ENCODE data around the gene AP2B1. TPM values are rescaled to one million over a fixed set of nuclear protein-coding genes. Genes with fewer than 3 reads are reported as not detected.

The AP2B1 gene
- polyA plus RNA-seq, 3 donors = 133 to 145 (median 137) TPM

GRCh38 chr17:35621768-35622167 is 34.6 kb downstream of the AP2B1 start:
- DNase-seq (ENCODE audit: low read depth in 3 of 3, low spot score in 2 of 3) = no peak

- DNase-seq (ENCODE audit: low read depth in 3 of 3, low spot score in 2 of 3) = peak in 1 of 3 donors; percentile 6
Observed at GRCh38 chr17:35627417-35627816, 40.3 kb downstream of the AP2B1 start.

DNA sequence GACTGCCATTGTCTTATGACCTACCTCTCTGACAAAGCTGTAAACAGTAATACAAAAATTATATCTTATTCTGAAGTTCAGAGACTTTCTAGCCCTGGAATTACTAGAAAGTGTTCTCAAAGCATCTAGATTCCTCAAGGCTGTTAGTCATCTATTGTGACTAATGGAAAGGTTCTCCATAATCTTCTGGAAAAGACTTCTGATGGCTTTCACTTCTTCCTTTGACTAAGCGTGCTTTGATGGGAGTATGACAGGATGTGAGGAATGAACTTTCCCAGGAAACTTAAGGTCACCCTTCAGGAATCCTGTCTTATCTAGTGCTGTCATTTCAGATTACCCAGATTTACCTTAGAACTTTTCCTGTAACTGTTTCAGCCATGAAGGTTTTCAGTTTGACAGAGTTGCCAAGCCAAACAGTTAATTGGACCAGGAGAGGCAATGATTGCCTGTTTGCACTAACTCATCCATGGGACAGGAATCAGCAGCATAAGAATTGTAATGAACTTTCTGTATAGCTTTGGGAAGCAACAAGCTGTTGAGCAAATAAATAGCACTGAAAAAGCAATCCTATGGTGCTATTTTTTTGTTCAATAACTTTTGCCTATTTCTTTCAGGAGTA is 43.5 kb downstream of the AP2B1 start:
- no peak for DNase-seq (ENCODE audit: low read depth in 3 of 3, low spot score in 2 of 3)

GRCh38 chr17:35641032-35641431 is 53.9 kb downstream of the AP2B1 start:
- DNase-seq (ENCODE audit: low read depth in 3 of 3, low spot score in 2 of 3) = no peak

DNA sequence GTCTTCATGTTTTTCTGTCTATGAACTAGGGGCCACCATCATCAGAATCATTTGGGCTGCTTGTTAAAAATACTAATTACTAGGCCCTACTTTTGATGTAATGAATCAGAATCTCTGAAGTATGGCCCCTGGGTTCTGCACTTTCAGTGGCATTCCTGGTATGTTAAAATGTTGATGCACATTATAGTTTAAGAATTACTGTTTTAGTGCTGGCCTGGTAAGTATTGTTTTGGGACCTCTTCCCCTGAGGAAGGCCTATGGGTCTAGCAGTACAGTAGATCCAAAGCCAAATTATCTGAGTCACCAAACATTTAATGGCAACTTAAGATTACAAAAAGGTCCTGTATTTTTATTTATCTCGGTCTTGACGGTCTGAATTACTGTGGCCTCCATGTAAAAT is 58.8 kb downstream of the AP2B1 start:
- DNase-seq (ENCODE audit: low read depth in 3 of 3, low spot score in 2 of 3) = no peak

GRCh38 chr17:35651467-35651866 is 64.3 kb downstream of the AP2B1 start:
- no peak for DNase-seq (ENCODE audit: low read depth in 3 of 3, low spot score in 2 of 3)

DNA sequence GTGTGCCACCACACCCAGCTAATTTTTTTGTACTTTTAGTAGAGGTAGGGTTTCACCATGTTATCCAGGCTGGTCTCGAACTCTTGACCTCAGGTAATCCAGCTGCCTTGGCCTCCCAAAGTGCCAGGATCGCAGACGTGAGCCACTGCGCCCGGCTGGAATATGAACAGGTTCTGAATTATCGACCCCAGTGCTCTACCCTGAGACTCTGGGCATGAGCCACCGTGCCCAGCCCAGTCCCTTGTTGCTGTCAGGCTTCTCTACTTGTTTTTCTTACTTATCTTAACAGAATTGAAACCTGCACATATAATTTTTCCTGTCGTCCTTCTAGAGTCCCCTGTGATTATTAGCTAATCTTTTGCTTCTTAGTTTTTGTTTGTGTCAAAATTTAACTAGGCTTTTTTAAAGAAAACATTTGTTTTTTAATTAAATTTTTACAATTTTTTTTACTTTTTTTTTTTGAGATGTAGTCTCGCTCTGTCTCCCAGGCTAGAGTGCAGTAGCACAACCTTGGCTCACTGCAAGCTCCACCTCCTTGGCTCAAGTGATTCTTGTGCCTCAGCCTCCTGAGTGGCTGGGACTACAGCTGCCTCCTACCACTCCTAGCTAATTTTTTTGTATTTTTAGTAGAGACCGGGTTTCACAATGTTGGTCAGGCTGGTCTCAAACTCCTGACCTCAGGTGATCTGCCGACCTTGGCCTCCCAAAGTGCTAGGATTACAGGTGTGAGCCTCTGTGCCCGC is 66.7 kb downstream of the AP2B1 start:
- DNase-seq (ENCODE audit: low read depth in 3 of 3, low spot score in 2 of 3) = no peak

- DNase-seq (ENCODE audit: low read depth in 3 of 3, low spot score in 2 of 3) = no peak
Observed at GRCh38 chr17:35655303-35655702, 68.2 kb downstream of the AP2B1 start.

- no peak for DNase-seq (ENCODE audit: low read depth in 3 of 3, low spot score in 2 of 3)
Observed at GRCh38 chr17:35660902-35661301, 73.8 kb downstream of the AP2B1 start.

DNA sequence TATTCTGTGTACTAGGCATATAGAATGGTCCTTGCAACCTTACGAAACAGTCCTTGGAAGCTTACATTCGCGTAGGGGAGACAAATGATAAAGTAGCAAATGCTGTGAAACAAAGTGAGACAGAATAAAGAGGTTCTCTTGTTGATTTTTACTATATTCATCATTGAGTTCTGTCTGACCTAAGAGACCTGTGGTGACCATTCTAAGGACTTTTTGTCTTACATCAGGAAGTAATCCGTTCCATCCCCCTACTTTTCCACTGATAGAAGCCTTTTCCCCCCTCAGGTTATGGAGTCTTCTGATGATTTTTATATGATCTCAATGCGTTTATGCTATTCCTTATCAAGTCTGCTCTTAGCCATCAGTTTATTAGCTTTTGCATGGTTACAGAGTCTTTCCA is 77.6 kb downstream of the AP2B1 start:
- DNase-seq (ENCODE audit: low read depth in 3 of 3, low spot score in 2 of 3) = no peak

DNA sequence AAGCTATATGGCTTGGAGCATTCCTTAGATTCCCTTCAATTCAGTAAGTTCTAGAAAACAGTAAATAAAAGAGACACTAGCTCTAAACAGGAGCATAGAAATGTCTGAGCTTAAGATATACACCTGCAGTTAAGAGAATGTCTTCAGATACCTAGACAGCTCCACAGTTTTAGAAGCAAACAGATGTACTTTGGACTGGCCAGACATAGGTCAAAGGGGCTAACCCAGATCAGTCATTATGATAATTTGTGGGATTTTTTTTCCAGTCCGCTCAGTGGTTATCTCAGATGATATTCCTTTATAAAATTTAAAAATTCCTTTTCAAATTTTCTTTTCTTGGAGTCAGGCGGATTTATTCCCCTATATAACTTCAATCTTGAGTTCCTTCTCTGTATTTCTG is 78.5 kb downstream of the AP2B1 start:
- no peak for DNase-seq (ENCODE audit: low read depth in 3 of 3, low spot score in 2 of 3)

DNA sequence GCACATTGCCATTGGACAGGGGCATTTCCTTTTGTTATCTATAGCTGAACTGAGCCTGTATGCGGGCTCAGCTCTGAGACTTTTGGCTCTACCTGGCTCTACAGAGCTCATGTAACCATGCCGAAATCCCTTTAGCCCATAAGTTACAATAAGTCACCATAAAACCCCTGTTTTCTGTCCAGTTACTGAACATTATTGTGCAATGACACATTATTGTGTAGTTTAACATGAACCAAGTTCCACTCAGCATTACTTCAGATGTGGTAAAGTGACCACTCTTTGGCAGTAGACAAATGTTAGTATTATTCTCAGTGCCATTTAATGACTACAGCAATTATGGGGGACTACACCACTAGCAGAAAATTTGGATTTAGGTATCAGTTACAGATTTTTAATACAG is 78.9 kb downstream of the AP2B1 start:
- no peak for DNase-seq (ENCODE audit: low read depth in 3 of 3, low spot score in 2 of 3)

DNA sequence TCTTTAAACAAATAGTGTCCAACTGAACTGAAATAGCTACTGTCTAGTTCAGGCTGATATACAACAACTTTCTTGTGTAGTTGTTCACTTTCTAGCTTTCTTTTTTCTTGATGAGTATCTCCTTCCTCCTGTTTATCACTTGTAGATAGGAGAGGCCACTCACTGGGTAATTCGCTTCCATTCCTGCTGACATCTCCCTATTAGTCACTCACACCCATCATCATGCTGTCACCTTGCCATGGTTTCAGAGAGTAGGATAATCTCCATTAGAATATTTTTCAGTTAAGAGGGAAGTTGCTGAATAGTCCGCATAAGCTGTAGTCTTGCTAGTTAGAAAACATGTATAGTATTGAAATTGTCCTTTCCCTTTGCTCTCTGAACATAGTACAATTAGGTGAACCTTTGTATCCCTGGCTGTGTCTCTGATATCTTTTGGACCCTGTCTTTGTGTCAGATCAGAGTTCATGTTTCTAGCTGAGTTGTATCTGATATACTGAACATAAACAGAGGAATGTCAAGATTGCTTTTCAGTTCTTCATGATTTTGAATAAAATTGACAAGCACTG is 79.9 kb downstream of the AP2B1 start:
- DNase-seq (ENCODE audit: low read depth in 3 of 3, low spot score in 2 of 3) = no peak

DNA sequence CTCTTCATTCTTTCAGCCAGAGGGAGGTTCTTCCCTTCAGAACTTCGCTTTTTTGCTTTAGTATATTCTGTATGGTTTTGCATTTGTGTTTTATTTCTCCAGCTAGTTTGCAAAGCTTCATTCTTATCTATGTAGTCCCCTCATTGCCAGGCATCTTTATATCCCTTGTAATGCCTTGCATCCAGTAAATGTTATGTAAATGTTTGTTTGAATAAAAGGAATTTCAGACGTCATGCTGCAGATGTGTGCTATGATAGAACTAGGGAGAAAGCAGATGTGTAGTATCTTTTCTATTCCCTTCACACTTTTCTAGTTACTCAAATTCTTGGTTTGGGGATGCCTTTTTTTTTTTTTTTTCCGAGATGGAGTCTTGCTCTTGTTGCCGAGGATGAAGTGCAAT is 81.7 kb downstream of the AP2B1 start:
- no peak for DNase-seq (ENCODE audit: low read depth in 3 of 3, low spot score in 2 of 3)

- DNase-seq (ENCODE audit: low read depth in 3 of 3, low spot score in 2 of 3) = no peak
Observed at GRCh38 chr17:35674552-35674951, 87.4 kb downstream of the AP2B1 start.

DNA sequence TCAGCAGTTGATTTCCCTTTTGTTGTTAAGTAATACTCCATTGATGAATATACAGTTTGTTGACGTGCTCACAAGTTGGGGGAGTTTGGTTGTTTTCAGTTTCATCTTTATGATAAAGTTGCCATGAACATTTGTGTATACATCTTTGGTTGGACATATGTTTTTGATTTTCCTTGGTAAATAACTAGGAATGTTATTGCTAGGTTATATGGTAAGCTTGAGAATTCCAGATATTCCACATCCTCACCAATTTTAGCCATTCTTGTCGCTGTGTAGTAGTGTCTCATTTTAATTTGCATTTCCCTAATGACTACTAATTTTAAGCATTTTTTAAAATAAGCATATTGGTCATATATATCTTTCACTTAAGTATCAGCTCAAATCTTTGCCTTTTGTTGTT is 89.3 kb downstream of the AP2B1 start:
- no peak for DNase-seq (ENCODE audit: low read depth in 3 of 3, low spot score in 2 of 3)

- DNase-seq (ENCODE audit: low read depth in 3 of 3, low spot score in 2 of 3) = no peak
Observed at GRCh38 chr17:35679007-35679682, 92.0 kb downstream of the AP2B1 start.

DNA sequence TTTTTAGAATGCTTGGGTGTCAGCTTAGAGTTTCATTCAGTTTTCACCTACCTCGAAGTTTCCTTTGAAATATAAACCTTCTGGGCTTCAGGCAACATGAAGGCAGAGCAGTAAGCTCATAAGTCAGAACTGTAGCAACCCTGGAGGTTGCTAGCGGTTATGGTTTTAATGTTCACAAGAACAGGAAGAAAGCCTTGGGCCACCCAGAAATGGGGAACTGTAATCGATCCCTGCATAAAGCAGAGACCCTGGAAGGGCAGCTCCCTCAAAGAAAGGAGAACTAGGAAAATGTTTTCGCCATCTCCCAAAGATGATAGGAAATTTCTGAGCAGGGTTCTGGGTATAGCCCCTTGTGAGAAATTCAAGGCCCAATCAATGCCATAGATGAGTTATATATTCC is 96.5 kb downstream of the AP2B1 start:
- DNase-seq (ENCODE audit: low read depth in 3 of 3, low spot score in 2 of 3) = no peak

DNA sequence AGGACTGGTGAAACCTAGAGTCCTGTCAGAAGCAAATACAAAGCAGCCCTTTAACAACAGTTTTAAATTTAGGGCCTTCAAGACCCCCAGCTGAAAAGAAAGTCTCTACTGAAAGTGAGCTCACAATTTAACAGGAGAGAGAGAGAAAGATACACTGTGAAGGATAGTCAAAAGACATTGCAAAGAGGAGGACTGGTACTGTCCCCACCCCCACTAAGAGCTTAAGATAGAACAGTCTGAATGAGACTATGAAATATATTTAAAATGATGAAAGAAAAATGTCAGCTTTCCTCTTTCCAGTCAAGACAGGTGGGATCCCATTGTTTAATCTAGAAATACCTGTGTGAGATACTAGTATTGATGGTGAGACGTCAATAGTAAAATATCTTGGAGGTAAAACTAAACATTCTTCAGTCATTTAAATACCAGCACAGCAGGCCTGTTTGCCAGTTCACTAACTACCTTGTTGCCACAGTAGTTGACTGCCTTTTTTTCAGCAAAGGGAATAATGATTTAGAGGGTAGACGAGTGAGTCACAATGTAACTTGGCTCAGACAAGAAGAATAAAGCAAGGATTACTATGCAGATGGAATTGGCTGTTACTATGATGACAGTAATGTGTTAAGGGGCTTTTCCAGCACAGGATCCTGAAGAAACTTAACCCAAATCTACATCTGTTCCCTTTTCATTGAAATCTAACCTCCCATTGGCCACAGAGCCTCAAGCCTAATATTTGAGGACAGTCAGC is 97.1 kb downstream of the AP2B1 start:
- no peak for DNase-seq (ENCODE audit: low read depth in 3 of 3, low spot score in 2 of 3)

GRCh38 chr17:35692512-35693210 is 105.5 kb downstream of the AP2B1 start:
- no peak for DNase-seq (ENCODE audit: low read depth in 3 of 3, low spot score in 2 of 3)
